ENCODE results near the gene PDE3B.

- no peak for TF ChIP-seq PATZ1 (CRISPR knock-in tag; IDR thresholded peaks at IDR 0.05; ENCODE audit: borderline replicate concordance)
- TF ChIP-seq OSR1 (CRISPR knock-in tag; IDR thresholded peaks at IDR 0.05): no peak
- no peak for TF ChIP-seq SNAI2 (CRISPR knock-in tag; IDR thresholded peaks at IDR 0.05)
- TF ChIP-seq RARB (CRISPR knock-in tag; IDR thresholded peaks at IDR 0.05): no peak
Measured at GRCh38 chr11:14748090-14748489, 104.5 kb downstream of the PDE3B start.

Data from SK-N-SH treated with all-trans-retinoic acid at 6 μM for 48 hours (cell line).